Testis (tissue), 2 donors: ENCODE measurements around the gene SLC39A3.

Experiments
- CTCF ChIP-seq, 3 experiments: fragments of 450-650 bp in 2 of 3; fragments of 200-600 bp in 1 of 3; sonication (generic) in 1 of 3; IDR thresholded peaks; one replicate each; pipeline ENCODE4 v1.5.1; 2016 to 2019; ENCODE audit warnings: antibody characterized with exemption in 3 of 3, mild to moderate bottlenecking in 2 of 3, moderate library complexity in 1 of 3
- POLR2A ChIP-seq: fragments of 450-650 bp; IDR thresholded peaks from one replicate; pipeline ENCODE4 v1.6.1; 2017; ENCODE audit warnings: antibody characterized with exemption, mild to moderate bottlenecking, moderate library complexity

GRCh38 chr19:2771786-2772674 lies 32.2 kb upstream of the SLC39A3 start:
- TF ChIP-seq CTCF (IDR thresholded peaks at IDR 0.05): no peak
- TF ChIP-seq POLR2A: no peak
